SU-DHL-6 (cell line): ENCODE data around the gene MED28.

Experiments used
- EZH2phosphoT487 ChIP-seq: fragments of 200-600 bp; sonication (generic), shearing (Covaris generic); conservative IDR thresholded peaks from 2 replicates; pipeline ENCODE4 v1.6.1; 2018; ENCODE audit warnings: mild to moderate bottlenecking, antibody characterized with exemption, low read length, moderate library complexity, mixed read lengths
- TF ChIP-seq, protein P1 (sequence below): fragments of 200-600 bp; sonication (generic); IDR thresholded peaks from one replicate; pipeline ENCODE4 v1.5.1; 2017; ENCODE audit warnings: antibody characterized with exemption, mild to moderate bottlenecking, low read length, moderate library complexity; ENCODE audit not compliant: insufficient read depth, poor library complexity, severe bottlenecking

- TF ChIP-seq, protein P1, sequence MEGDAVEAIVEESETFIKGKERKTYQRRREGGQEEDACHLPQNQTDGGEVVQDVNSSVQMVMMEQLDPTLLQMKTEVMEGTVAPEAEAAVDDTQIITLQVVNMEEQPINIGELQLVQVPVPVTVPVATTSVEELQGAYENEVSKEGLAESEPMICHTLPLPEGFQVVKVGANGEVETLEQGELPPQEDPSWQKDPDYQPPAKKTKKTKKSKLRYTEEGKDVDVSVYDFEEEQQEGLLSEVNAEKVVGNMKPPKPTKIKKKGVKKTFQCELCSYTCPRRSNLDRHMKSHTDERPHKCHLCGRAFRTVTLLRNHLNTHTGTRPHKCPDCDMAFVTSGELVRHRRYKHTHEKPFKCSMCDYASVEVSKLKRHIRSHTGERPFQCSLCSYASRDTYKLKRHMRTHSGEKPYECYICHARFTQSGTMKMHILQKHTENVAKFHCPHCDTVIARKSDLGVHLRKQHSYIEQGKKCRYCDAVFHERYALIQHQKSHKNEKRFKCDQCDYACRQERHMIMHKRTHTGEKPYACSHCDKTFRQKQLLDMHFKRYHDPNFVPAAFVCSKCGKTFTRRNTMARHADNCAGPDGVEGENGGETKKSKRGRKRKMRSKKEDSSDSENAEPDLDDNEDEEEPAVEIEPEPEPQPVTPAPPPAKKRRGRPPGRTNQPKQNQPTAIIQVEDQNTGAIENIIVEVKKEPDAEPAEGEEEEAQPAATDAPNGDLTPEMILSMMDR: no peak
- TF ChIP-seq EZH2phosphoT487: no peak
Observed at GRCh38 chr4:17654701-17655100, 40.3 kb downstream of the MED28 start.
